Adrenal gland (tissue), 12 donors: ENCODE measurements around the gene DLX5. TPM values are rescaled to one million over a fixed set of nuclear protein-coding genes. Genes with fewer than 3 reads are reported as not detected.

Source experiments
- DNase-seq, 7 donors: peaks; one replicate each; pipeline ENCODE4 v3.0.0-alpha.2; 2019 to 2020
- H3K27ac ChIP-seq, 5 donors: fragments of 200-600 bp; sonication (generic) in 4 of 5; 1 replicate in 3 of 5; 2 replicates in 2 of 5; pipeline versions ENCODE4 v1.5.1 to v1.8.0; 2016 to 2020; ENCODE audit warnings: mild to moderate bottlenecking in 1 of 5
- H3K27me3 ChIP-seq: fragments of 200-600 bp; 2 replicates; pipeline ENCODE4 v1.8.0; 2021
- H3K36me3 ChIP-seq, 2 donors: fragments of 200-600 bp; replicated peaks in 1 of 2; 1 replicate in 1 of 2; 2 replicates in 1 of 2; pipeline versions ENCODE4 v1.5.1 to v1.8.0; 2018 to 2022
- H3K4me1 ChIP-seq, 2 donors: fragments of 200-600 bp; replicated peaks in 1 of 2; 1 replicate in 1 of 2; 2 replicates in 1 of 2; pipeline versions ENCODE4 v1.5.1 to v1.8.0; 2018 to 2021
- H3K4me3 ChIP-seq, 4 donors: fragments of 200-600 bp; sonication (generic) in 3 of 4; one replicate each; pipeline ENCODE4 v1.5.1; 2016 to 2018
- H3K9me3 ChIP-seq, 3 donors: fragments of 200-600 bp; sonication (generic) in 1 of 3; replicated peaks in 1 of 3; 1 replicate in 2 of 3; 2 replicates in 1 of 3; pipeline versions ENCODE4 v1.5.1 to v1.8.0; 2016 to 2021
- POLR2A ChIP-seq, 2 donors: fragments of 450-650 bp; IDR thresholded peaks; one replicate each; pipeline ENCODE4 v1.6.1; 2017; ENCODE audit warnings: antibody characterized with exemption in 2 of 2, mild to moderate bottlenecking in 2 of 2, moderate library complexity in 1 of 2
- WGBS, 4 donors: extraction: QIAGEN DNeasy Blood & Tissue Kit in 2 of 4; methylation state at CpG; one replicate each; pipeline versions ENCODE4 v1.1.5 to v1.1.7; 2013 to 2017; 5-methylcytosine and 5-hydroxymethylcytosine counted together
- intact Hi-C, 2 donors: fragments of 100-400 bp; cut with DNase I; formaldehyde crosslinking; loops; one replicate each; pipeline versions ENCODE4 v1.14.1 to v1.15.0; 2022 to 2023
- polyA plus RNA-seq, 3 donors: library from polyadenylated mRNA; stranded (reverse); fragments of 200-250 nt in 2 of 3; fragments of 350-450 nt in 1 of 3; fragmentation: Illumina TruSeq in 1 of 3; extraction: RNeasy Lipid Tissue Mini Kit (QIAGEN cat#74804) in 1 of 3; gene quantifications; one replicate each; pipeline ENCODE4 v1.2.3, GENCODE V29; 2013 to 2014
- small RNA-seq, 2 donors: library from RNA; depleted of rRNA; stranded (forward); fragments of <200 nt; gene quantifications; one replicate each; pipeline ENCODE3, GENCODE V24; 2016
- total RNA-seq, 9 donors: library from RNA; depleted of rRNA in 4 of 9; stranded (reverse); fragments of >200 nt in 4 of 9; fragments of 120-200 nt in 1 of 9; fragmentation: NEBNext Ultra II Directional in 1 of 9; extraction: Animal tissue kit (Norgen Biotek cat#: 25700) in 1 of 9; gene quantifications; one replicate each; pipeline versions ENCODE4 v1.1.0 to v1.2.4, GENCODE V29; 2013 to 2023
- TF ChIP-seq, protein P1 (sequence below), 6 experiments: fragments of 450-650 bp in 4 of 6; fragments of 200-600 bp in 2 of 6; sonication (generic) in 1 of 6; IDR thresholded peaks; 1 replicate in 5 of 6; 2 replicates in 1 of 6; pipeline versions ENCODE4 v1.5.1 to v1.8.0; 2016 to 2021; ENCODE audit warnings: antibody characterized with exemption in 6 of 6, mild to moderate bottlenecking in 2 of 6, moderate library complexity in 1 of 6
- donor health status: healthy with polysubstance abuse.
- donor health status: Bipolar disorder and iron deficiency.
- donor health status: DM: yes; HTN: yes; CAD: no.
- donor health status: DM: no; HTN: no; CAD: no.
- donor health status: DM: no; HTN: no; CAD: no.
- donor health status: DM: yes; HTN: yes; CAD: no.

DLX5 gene
- total and polyA plus RNA-seq, 12 donors: 0.11 to 0.55 (median 0.24) TPM; not detected in 5

DNA sequence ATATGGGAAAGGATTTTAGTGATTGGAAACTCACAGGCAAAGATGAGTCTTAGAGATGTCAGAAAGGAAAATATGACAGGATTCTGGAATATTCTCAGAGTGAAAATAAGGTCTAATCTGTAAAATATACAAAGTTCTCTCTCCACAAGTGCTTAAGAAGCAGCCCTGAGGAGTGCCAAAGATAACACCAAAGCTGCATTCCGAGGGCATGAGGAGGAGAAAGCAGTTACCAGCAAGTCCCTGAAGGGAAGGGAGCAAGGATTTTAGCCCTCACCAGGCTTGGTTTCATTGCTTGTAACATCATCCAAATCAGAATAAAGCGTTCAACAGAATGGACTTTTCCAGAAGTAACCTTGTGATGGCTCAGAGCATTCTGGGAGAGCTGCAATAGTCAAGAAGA lies 50.6 kb downstream of the DLX5 start:
- Histone ChIP-seq H3K36me3 (no peaks in the 10 kb centered on the region), H3K27me3 (no peaks in the 10 kb centered on the region), H3K4me3 (no peak overlapping the region), H3K4me1 (no peaks in the 10 kb centered on the region), H3K27ac (no peak overlapping the region), H3K9me3 (no peaks in the 10 kb centered on the region)
- intact Hi-C loops: no loop called here
- no peak for DNase-seq
- 52 to 70% (median 61%) methylated on average over 2 of the region's 2 CpGs for WGBS, 4 donors
- TF ChIP-seq, protein P1, sequence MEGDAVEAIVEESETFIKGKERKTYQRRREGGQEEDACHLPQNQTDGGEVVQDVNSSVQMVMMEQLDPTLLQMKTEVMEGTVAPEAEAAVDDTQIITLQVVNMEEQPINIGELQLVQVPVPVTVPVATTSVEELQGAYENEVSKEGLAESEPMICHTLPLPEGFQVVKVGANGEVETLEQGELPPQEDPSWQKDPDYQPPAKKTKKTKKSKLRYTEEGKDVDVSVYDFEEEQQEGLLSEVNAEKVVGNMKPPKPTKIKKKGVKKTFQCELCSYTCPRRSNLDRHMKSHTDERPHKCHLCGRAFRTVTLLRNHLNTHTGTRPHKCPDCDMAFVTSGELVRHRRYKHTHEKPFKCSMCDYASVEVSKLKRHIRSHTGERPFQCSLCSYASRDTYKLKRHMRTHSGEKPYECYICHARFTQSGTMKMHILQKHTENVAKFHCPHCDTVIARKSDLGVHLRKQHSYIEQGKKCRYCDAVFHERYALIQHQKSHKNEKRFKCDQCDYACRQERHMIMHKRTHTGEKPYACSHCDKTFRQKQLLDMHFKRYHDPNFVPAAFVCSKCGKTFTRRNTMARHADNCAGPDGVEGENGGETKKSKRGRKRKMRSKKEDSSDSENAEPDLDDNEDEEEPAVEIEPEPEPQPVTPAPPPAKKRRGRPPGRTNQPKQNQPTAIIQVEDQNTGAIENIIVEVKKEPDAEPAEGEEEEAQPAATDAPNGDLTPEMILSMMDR (IDR thresholded peaks at IDR 0.05): no peak

DNA sequence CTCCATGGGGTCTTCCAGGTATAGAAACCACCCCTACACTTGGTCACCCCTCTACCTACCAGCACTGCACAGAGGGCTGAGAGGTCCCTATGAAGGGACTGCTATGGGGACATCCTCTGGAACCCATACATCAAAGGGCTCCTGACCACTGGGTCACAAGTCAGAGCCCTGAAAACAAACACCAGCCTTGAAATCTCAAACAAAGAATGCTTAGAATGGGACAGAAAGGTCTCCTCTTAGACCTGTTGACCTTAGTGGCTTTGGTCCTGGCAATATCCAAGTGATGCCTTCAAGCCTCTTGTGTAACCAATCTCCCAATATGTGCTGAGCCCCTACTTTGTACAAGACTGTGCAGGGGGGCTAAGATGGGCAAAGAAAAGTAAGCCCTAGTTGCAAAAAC lies 53.9 kb downstream of the DLX5 start:
- Histone ChIP-seq H3K4me3 (no peak overlapping the region), H3K36me3 (no peaks in the 10 kb centered on the region), H3K27ac (no peak overlapping the region), H3K27me3 (peaks cover 17% of the 10 kb centered on the region), H3K4me1 (no peaks in the 10 kb centered on the region), H3K9me3 (no peaks in the 10 kb centered on the region)
- intact Hi-C loops: no loop called here
- TF ChIP-seq POLR2A (IDR thresholded peaks at IDR 0.05): no peak
- no peak for DNase-seq

Small RNA genes lying within 50 kb of the gene (small RNA-seq; reads per million reads assigned to genes)
- 0 reads per million in 2 donors for gene RF01778

Other genes starting within 250 kb of the DLX5 start
- gene DLX6, start 19.3 kb downstream of the DLX5 start, total RNA-seq: under 1 TPM in 2 of 9 donors, not detected in 7; 0.15 to 0.41 TPM
- gene DLX6, start 19.3 kb downstream of the DLX5 start, polyA plus RNA-seq: not detected
- gene SDHAF3, start 92.9 kb upstream of the DLX5 start, total RNA-seq: 10 to 100 TPM in 7 of 9 donors, 1 to 10 TPM in 2; 5.2 to 23.2 (median 18.2) TPM
- gene SDHAF3, start 92.9 kb upstream of the DLX5 start, polyA plus RNA-seq: 10 to 100 TPM in 1 of 3 donors, 1 to 10 TPM in 2; 5.7 to 35.0 (median 6.0) TPM